Parathyroid adenoma (tissue), 2 donors: Measurements from ENCODE around the gene AGAP3.

Source experiments
- H2AFZ ChIP-seq: fragments of 300-600 bp; sonication (generic); one replicate; pipeline ENCODE4 v1.7.0; 2017; ENCODE audit warnings: antibody characterized with exemption, mild to moderate bottlenecking
- H3K27ac ChIP-seq: fragments of 300-600 bp; sonication (generic); one replicate; pipeline ENCODE4 v1.7.0; 2017
- H3K27me3 ChIP-seq: fragments of 300-600 bp; sonication (generic); one replicate; pipeline ENCODE4 v1.7.0; 2017; ENCODE audit warnings: low read length; ENCODE audit not compliant: control insufficient read depth, insufficient read depth
- H3K36me3 ChIP-seq: fragments of 300-600 bp; sonication (generic); one replicate; pipeline ENCODE4 v1.7.0; 2017; ENCODE audit warnings: low read length; ENCODE audit not compliant: control insufficient read depth, insufficient read depth
- H3K4me1 ChIP-seq: fragments of 300-600 bp; sonication (generic); one replicate; pipeline ENCODE4 v1.7.0; 2017; ENCODE audit warnings: control low read depth
- H3K4me2 ChIP-seq: fragments of 300-600 bp; sonication (generic); one replicate; pipeline ENCODE4 v1.7.0; 2017; ENCODE audit warnings: low read length
- H3K4me3 ChIP-seq: fragments of 300-600 bp; sonication (generic); one replicate; pipeline ENCODE4 v1.7.0; 2017; ENCODE audit warnings: low read depth, low read length
- H3K79me2 ChIP-seq: fragments of 300-600 bp; sonication (generic); one replicate; pipeline ENCODE4 v1.7.0; 2017; ENCODE audit warnings: control low read depth
- H3K9ac ChIP-seq: fragments of 300-600 bp; sonication (generic); one replicate; pipeline ENCODE4 v1.7.0; 2017; ENCODE audit warnings: mild to moderate bottlenecking
- H3K9me3 ChIP-seq: fragments of 300-600 bp; sonication (generic); one replicate; pipeline ENCODE4 v1.7.0; 2017; ENCODE audit warnings: low read length; ENCODE audit not compliant: control insufficient read depth
- TF ChIP-seq, protein P1 (sequence below): fragments of 300-600 bp; sonication (generic); IDR thresholded peaks from one replicate; pipeline ENCODE4 v1.7.0; 2017; ENCODE audit warnings: antibody characterized with exemption, mild to moderate bottlenecking
- donor health status: primary hyperparathyroidism.

AGAP3 gene

GRCh38 chr7:151116603-151117440 is 30.5 kb downstream of the AGAP3 start:
- Histone ChIP-seq H3K79me2 (peaks cover 36% of the 10 kb centered on the region), H3K9ac (no peak overlapping the region), H3K4me3 (no peak overlapping the region), H3K4me1 (peaks cover 11% of the 10 kb centered on the region), H3K9me3 (no peaks in the 10 kb centered on the region), H2AFZ (no peak overlapping the region), H3K36me3 (no peaks in the 10 kb centered on the region), H3K4me2 (no peak overlapping the region), H3K27ac (no peak overlapping the region), H3K27me3 (no peaks in the 10 kb centered on the region)
- TF ChIP-seq, protein P1, sequence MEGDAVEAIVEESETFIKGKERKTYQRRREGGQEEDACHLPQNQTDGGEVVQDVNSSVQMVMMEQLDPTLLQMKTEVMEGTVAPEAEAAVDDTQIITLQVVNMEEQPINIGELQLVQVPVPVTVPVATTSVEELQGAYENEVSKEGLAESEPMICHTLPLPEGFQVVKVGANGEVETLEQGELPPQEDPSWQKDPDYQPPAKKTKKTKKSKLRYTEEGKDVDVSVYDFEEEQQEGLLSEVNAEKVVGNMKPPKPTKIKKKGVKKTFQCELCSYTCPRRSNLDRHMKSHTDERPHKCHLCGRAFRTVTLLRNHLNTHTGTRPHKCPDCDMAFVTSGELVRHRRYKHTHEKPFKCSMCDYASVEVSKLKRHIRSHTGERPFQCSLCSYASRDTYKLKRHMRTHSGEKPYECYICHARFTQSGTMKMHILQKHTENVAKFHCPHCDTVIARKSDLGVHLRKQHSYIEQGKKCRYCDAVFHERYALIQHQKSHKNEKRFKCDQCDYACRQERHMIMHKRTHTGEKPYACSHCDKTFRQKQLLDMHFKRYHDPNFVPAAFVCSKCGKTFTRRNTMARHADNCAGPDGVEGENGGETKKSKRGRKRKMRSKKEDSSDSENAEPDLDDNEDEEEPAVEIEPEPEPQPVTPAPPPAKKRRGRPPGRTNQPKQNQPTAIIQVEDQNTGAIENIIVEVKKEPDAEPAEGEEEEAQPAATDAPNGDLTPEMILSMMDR = no peak

- Histone ChIP-seq H3K4me1 (peaks cover 11% of the 10 kb centered on the region), H3K79me2 (peaks cover 28% of the 10 kb centered on the region), H2AFZ (no peak overlapping the region), H3K9ac (no peak overlapping the region), H3K27ac (no peak overlapping the region), H3K9me3 (no peaks in the 10 kb centered on the region), H3K27me3 (no peaks in the 10 kb centered on the region), H3K4me2 (no peak overlapping the region), H3K36me3 (no peaks in the 10 kb centered on the region), H3K4me3 (no peak overlapping the region)
- TF ChIP-seq, protein P1 = no peak
Observed at GRCh38 chr7:151117565-151117964, 31.3 kb downstream of the AGAP3 start.

DNA sequence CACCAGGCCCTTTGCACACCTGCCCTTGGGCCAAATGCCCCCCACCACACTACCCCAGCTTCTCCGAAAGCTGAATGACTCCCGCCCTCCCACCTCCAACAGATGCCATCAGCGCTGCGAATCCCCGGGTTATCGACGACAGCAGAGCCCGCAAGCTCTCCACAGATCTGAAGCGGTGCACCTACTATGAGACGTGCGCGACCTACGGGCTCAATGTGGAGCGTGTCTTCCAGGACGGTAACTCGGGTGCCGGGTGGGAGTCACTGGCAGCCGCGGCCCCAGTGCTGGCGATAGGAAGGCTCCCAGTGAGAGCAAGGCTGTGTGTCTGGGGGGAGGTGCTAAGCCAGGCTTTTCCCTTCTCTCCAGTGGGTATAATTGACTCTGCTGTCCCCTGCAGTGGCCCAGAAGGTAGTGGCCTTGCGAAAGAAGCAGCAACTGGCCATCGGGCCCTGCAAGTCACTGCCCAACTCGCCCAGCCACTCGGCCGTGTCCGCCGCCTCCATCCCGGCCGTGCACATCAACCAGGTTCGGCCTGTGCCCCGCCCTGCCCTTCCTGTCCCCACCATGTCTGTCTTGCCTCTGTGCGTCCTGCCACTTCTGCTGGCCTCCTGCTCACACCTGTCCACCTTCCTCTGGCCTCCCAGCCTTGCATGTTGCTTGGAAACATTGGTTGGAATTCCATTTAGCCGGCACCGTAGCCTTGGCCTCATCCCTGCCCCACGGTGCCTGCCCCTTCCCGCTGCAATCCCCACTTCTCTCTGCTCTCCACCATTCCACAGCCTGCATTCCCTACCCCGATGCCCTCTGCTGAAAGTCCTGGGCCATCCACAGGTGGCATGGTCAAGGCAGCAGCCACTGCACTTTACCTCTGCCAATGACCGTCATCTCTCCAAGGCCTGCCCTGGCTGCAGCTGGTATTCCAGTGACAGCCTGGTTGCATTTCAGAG is 32.1 kb downstream of the AGAP3 start:
- Histone ChIP-seq H3K9me3 (no peaks in the 10 kb centered on the region), H3K27ac (no peak overlapping the region), H2AFZ (no peak overlapping the region), H3K4me1 (peaks cover 10% of the 10 kb centered on the region), H3K36me3 (no peaks in the 10 kb centered on the region), H3K4me2 (no peak overlapping the region), H3K9ac (no peak overlapping the region), H3K27me3 (no peaks in the 10 kb centered on the region), H3K79me2 (peaks cover 22% of the 10 kb centered on the region), H3K4me3 (no peak overlapping the region)
- TF ChIP-seq, protein P1 = no peak

- H3K27me3 ChIP-seq = no peaks in the 10 kb centered on the region
- no peak overlapping the region for H3K4me2 ChIP-seq
- H2AFZ ChIP-seq = no peak overlapping the region
- no peaks in the 10 kb centered on the region for H3K36me3 ChIP-seq
- no peaks in the 10 kb centered on the region for H3K9me3 ChIP-seq
- no peak overlapping the region for H3K9ac ChIP-seq
- H3K79me2 ChIP-seq = peaks cover 16% of the 10 kb centered on the region
- peaks cover 4% of the 10 kb centered on the region for H3K4me1 ChIP-seq
- no peak overlapping the region for H3K4me3 ChIP-seq
- H3K27ac ChIP-seq = no peak overlapping the region
- TF ChIP-seq, protein P1 = no peak
Observed at GRCh38 chr7:151119055-151119415, 32.8 kb downstream of the AGAP3 start.
